ENCODE data around the gene ADAM8. TPM values are rescaled to one million over a fixed set of nuclear protein-coding genes. Genes with fewer than 3 reads are reported as not detected.

Gene ADAM8
- total and polyA plus RNA-seq, 8 donors: 2.0 to 9.8 (median 6.2) TPM

GRCh38 chr10:133259602-133259989, 17.1 kb downstream of the ADAM8 start:
- no peak for DNase-seq
- FAIRE-seq: no peak
- Histone ChIP-seq H3K4me1 (peaks cover 0 to 26% (median 12%) of the 10 kb centered on the region in 3 donors), H3K4me3 (no peak overlapping the region), H3K27me3 (no peaks in the 10 kb centered on the region), H3K36me3 (no peaks in the 10 kb centered on the region), H3K27ac (peak overlapping the region in 2 of 4 donors; percentile 41 to 50), H3K9me3 (no peaks in the 10 kb centered on the region)
- TF ChIP-seq CTCF (IDR thresholded peaks at IDR 0.05): no peak
- intact Hi-C loops (cut with DNase I): no loop called here
- ATAC-seq: no peak
- WGBS, 2 donors: 81 to 89% methylated on average over 12 of the region's 12 CpGs

DNA sequence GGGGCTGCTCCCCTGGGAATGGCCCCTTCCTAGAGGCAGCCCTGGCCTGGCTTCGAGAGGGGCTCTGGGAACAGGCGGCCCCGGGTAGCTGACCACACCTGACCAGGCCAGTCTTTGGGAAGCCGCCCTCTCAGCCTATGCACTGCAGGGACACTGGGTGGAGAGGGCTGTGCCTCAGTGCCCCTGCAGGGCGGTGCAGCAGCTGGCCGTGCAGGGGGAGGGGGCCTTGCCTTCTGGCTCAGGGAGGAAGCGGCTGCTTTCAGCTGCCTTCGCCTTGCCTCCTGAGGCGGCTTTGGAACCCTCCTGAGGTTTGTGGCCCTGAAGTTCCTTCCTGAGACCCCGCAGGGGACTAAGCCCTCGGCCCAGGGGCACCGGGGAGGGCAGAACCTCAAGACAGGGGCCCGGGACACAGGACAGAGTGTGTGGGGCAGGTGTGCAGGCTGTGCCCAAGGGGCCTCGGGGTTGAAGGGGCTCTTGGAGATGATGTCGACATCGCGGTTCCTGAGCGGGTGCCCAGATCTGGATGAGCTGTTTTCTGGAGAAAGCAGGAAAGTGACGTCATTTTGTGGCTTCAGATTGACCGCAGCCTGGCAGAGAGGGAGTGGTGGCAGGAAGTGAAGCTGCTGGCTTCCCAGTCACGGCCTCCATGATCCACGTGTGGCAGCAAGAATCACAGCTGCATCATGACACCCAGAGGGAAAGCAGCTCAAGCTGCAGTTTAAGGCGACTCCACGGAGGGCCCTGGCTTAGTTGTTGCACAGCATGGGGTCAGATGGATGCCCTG, 17.7 kb downstream of the ADAM8 start:
- intact Hi-C loops (cut with DNase I): no loop called here

DNA sequence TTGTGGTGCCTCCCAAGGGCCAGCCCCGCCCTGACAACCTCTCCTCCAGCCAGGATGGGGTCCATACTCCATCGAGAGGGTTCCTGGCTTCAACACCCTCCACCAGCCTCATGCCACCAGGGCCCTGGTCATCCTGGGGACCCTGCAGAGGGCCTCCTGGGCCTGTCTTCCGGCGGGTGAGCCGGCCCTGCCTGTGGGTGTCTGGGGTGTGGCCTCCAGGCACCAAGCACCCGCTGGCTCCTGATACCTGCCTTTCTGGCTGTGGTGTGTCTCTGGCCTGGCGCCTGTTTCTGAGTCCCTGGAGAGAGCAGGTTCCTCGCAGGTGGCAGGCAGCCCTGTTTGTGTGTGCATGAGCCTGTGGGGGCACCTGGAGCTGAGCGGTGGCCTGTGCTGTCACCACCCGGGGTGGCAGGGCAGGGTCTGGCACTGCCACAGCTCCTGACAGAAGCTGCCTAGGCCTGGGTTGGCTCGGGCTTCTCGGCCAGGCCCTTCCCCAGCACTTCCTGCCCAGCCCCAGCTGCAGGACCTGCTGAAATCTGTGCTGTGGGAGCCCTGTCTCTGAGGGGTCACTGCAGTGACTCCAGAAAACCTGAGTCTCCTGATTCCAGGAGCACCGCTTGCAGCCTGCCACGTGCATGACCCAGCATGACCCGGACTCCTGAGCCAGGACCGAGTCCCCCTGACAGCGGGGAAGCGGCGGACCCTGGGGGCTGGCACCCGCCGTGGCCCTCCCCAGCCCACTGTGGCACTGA, 18.4 kb downstream of the ADAM8 start:
- FAIRE-seq: no peak
- Histone ChIP-seq H3K27me3 (no peaks in the 10 kb centered on the region), H3K36me3 (no peaks in the 10 kb centered on the region), H3K4me1 (peaks cover 0 to 26% (median 12%) of the 10 kb centered on the region in 3 donors), H3K4me3 (peak overlapping the region in 2 of 4 donors; percentile 29 to 40), H3K9me3 (no peaks in the 10 kb centered on the region), H3K27ac (peak overlapping the region; percentile 42 to 80 (median 64))
- intact Hi-C loops (cut with DNase I): no loop called here
- peak; percentile 41 to 63 (median 44) for ATAC-seq
- 46 to 49% methylated on average over 21 of the region's 21 CpGs for WGBS, 2 donors
- peak; percentile 59 to 89 (median 73) for DNase-seq
- no peak for TF ChIP-seq CTCF (IDR thresholded peaks at IDR 0.05)

More for the DNA sequence above, 17.7 kb downstream of the ADAM8 start:
- peaks cover 0 to 26% (median 12%) of the 10 kb centered on the region in 3 donors for H3K4me1 ChIP-seq
- DNase-seq: peak in 2 of 6 donors; percentile 30 to 78
- H3K4me3 ChIP-seq: no peak overlapping the region
- no peaks in the 10 kb centered on the region for H3K9me3 ChIP-seq
- no peak for TF ChIP-seq CTCF (IDR thresholded peaks at IDR 0.05)
- no peaks in the 10 kb centered on the region for H3K36me3 ChIP-seq
- ATAC-seq: peak in 2 of 4 donors; percentile 2 to 11
- peak overlapping the region; percentile 42 to 80 (median 64) for H3K27ac ChIP-seq
- H3K27me3 ChIP-seq: no peaks in the 10 kb centered on the region
- 82 to 88% methylated on average over 24 of the region's 24 CpGs for WGBS, 2 donors
- no peak for FAIRE-seq

DNA sequence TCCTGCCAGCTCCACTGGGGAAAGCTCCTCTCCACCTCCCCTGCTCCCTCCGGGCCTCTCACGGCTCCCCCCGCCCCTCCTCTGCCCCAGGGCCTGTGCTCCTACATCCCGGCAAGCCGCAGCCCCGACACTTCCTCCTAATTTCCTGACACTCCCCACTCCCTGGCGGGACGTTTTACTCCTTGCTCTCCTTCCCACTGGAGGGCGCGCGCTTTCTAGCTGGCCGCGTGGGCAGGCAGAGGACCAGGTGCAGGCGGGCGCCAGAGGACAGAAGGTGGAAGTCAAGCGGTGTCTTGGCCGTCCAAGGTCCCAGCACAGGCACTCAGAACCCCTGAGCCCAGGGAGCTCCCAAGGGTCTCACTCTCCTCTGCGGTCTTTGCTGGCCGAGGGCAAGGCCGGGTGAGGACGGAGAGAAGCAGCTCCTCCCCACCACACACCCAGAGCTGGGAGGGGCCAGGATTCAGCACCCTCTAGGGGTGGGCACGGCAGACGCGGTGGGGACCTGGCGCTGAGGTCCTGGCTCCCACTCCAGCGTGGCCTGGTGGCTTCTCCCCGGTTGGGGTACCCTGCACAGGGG, 19.1 kb downstream of the ADAM8 start:
- Histone ChIP-seq H3K27ac (peak overlapping the region; percentile 42 to 80 (median 64)), H3K4me3 (peak overlapping the region in 2 of 4 donors; percentile 29 to 40), H3K4me1 (peaks cover 0 to 26% (median 12%) of the 10 kb centered on the region in 3 donors), H3K9me3 (no peaks in the 10 kb centered on the region), H3K27me3 (no peaks in the 10 kb centered on the region), H3K36me3 (no peaks in the 10 kb centered on the region)
- FAIRE-seq (no peak), DNase-seq (peak; percentile 76 to 91 (median 84)), ATAC-seq (peak; percentile 61 to 79 (median 69))
- intact Hi-C loops (cut with DNase I): no loop called here
- WGBS, 2 donors: 2 to 4% methylated on average over 27 of the region's 27 CpGs
- peak in 3 of 4 donors; percentile 13 to 15 (median 14) for TF ChIP-seq CTCF (IDR thresholded peaks at IDR 0.05)

Measured in pancreas (tissue), 10 donors.